ENCODE results near the gene SIN3B.

Gene SIN3B

DNA sequence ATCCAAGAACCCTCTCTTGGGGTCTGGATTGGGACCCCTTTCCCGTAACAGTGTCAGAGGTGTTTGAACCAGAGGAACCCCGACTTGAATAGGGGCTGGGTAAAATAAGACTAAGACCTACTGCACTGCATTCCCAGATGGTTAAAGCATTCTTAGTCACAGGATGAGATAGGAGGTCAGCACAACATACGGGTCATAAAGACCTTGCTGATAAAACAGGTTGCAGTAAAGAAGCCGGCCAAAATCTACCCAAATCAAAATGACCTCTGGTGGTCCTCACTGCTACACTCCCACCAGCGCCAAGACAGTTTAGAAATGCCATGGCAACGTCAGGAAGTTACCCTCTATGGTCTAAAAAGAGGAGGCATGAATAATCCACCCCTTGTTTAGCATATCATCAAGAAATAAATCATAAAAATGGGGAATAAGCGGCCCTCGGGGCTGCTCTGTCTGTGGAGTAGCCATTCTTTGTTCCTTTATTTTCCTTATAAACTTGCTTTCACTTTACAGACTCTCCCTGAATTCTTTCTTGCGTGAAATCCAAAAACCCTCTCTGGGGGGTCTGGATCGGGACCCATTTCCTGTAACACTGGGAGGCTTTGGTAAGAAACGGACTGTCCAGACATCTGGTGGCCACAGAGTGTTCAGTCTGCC, 4.4 kb upstream of the SIN3B start:
- no peak for DNase-seq

DNA sequence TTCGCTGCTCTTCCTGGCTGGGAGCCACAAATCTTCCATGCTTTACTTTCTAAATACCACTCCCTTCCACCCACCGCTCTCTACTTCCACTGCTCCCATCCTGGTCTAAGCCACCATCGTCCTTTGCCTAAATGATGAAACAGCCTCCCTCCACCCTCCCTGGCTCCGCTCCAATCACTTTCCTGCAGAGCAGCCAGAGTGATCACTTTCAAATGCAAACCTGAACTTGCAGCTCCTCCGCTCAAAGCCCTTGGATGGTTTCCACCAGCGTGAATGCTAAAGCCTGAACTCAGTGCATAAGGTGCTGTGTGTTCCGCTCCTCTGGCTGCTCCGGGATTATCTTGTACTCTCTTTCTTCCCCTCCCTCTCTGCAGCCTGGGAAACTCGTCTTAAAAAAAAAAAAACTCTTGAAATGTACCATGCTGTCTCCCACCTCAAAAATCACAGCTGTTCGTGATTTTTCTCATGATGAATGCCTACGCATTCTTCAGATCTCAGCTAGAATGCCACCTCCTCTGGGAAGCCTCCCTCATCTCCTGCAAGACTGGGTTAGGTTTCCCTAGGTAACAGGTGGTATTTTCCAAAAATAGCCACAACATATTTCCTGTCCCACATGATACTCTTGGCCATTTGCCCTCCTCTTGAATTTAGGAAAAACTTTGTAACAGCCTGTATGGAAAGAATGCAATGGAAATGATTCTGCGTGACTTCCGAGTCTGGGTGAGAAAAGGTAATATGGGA, 3.7 kb upstream of the SIN3B start:
- DNase-seq, result no peak

DNA sequence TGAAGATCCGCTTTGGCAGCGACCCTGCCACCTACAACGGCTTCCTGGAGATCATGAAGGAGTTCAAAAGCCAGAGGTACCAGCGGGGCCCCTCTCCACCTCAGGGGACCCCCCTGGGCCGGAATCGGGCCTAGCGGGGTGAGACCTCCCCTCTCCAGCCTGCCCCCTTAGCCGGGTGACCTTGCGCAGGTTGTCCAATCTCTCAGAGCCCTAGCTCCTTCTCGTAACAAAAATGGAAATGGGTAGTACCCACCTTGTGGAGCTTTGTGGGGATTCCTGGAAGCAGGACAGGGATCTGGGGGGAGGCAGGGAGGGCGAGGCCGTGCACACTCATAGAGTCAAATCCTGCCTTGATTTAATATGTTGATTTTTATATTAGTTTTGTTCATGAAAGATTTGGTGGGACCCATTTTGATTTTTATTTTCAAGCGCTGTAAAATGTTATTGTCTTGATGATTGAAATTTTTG, 658 bp downstream of the SIN3B start:
- DNase-seq, result no peak

DNA sequence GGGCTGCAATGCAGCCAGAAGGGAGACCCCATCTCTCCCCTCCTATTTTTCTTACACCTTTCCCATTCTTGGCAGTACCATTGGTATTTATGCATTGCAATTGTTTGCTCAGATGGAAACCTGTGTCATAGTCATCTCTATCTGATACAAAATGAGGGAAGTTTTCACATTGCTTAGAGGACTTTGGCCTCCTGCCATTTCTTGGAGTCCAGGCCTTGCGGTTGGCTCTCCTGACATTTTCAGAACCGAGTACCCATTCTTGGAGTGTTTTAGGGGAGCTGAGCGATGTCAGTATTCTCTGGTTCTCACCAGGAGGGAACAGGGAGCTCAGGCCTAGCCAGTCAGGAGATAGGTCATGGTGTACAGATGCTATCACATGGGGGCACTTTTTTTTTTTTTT, 1.5 kb downstream of the SIN3B start:
- DNase-seq, result no peak

DNA sequence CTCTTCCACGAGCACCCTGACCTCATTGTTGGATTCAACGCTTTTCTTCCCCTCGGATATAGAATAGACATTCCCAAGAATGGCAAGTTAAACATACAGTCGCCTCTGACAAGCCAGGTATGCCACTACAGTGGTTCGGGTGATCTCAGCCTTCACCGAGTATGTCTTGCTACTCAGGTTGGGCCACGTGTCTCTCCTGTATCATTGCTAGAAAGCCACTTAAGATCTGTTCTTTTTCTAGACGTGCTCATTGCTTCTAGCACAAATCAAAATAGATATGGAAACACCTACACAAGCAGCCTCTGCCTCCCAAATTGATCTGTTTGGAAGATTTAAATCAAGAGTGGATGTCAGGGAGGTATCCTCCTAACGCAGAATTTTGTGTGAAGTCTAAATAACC, 2.3 kb downstream of the SIN3B start:
- DNase-seq, result no peak

DNA sequence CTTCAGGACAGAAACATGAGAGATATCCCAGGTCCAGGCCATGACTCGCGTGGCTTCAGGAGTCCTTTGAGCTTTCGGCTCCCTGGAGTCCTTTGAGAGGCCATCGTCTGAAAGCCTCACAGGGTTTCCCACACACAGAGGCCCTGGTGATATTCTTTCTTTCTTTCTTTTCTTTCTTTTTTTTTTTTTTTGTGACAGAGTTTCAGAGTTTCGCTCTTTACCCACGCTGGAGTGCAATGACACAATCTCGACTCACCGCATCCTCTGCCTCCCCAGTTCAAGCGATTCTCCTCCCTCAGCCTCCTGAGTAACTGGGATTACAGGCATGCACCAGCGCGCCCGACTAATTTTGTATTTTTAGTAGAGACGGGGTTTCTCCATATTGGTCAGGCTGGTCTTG, 5.5 kb downstream of the SIN3B start:
- DNase-seq, result no peak

DNA sequence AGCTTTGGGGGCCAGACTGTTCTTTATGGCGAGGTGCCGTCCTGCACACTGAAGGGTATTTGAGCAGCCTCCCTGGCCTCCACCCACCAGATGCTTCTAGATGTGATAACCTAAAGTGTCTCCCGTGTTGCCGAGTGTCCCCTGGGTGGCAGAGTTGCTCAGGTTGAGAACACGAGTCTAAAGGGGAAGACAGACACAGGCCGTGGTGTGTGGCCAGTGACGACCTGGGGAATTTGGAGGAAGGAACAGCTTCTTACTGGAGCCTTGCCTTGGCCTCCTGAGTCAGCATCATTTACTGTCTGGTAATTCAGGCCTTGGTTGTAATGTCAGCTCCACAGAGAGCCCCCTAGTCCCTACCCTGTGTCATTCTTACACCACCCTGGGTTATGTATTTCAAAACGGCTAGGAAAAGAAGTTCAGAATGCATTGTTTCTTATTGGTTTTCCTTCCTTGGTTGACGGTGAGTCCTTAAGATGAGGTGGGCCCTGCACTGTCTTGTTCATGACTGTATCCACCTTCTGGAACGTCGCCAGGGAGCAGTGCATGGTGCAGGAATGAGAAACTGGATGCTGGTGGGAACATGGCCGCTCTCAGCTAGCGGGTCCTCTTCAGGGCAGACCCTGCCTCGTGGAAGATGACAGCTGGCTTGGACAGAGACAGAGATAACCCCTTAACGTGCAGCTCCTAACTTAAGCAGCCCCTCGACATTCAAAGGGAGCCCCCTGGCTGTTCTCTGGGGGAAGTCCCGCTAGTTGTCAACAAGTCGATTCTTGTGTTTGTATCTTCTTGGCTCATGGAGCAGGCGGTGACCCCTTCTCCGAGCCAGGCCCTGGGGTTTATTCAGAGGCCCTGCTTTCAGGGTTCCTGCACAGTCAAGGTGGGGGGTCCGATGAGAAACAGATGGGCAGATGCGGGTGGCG, 7.2 kb downstream of the SIN3B start:
- no peak for DNase-seq

DNA sequence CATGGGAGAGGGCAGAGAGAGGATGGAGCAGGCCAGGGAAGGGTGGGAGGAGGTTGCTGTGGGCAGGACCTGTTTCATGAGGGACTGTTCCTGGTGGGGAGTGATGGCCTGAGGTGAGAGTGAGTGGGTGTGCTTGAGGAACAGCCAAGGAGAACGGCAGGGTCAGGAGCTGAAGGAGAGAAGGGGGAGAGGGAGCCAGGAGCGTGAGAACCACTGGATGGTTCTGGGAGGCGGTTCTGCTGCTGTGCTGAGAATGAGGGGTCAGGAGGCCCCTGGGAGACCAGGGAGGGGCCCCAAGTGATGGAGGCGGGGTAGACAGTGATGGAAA, 7.8 kb downstream of the SIN3B start:
- no peak for DNase-seq

DNA sequence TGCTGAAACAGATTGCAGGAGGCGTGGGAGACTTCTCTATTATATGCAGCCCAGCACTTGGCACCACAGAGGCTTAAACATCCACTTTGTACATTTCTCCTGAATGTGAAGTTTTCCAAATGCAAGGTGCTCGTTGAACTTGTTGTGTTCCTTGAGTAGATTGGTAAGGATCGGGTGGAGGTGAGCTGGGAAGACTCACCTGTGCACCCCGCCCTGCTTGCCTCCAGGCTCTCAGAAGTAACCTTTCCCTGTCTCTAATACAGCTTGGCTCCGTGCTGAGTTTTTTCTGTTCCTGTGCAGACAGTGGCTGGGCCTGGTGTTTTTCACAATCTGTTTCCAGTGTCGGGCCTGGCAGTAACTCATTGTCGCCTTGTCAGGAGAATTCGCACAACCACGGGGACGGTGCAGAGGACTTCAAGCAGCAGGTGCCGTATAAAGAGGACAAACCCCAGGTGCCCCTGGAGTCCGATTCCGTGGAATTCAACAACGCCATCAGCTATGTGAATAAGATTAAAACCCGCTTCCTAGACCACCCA, 12.3 kb downstream of the SIN3B start:
- no peak for DNase-seq

DNA sequence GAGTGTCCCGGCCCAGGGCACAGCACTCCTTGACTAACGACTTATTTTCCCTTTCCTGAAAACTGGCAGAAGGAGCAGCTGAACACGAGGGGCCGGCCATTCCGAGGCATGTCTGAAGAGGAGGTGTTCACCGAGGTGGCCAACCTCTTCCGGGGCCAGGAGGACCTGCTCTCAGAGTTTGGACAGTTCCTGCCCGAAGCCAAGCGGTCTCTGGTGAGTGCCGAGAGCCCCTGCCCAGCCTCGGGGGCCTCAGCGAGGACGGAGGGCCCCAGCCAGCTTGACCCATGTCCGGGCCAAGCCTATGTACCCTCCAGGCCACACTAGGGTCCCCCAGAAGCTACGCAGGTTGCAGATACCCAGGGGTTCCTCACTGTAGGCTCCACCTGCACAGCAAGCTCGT, 17.7 kb downstream of the SIN3B start:
- no peak for DNase-seq

DNA sequence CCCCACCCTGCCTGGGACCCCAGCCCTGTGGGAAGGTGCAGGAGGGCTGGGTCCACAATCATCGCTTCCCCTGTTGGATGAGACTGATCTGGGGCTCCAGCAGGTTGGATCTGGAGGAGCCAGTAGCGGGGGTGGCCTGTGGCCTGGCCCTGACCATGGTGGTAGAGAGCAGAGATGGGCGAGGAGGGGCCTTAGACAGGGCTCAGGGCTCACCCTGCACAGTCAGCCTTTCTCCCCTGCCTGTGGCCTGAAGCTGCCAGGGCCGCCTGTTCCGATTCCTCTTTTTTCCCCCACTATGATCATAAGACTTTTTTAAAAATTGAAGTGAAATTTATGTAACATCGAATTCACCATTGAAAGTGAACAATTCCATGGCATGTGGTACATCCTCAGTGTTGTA, 18.2 kb downstream of the SIN3B start:
- DNase-seq, result no peak

DNA sequence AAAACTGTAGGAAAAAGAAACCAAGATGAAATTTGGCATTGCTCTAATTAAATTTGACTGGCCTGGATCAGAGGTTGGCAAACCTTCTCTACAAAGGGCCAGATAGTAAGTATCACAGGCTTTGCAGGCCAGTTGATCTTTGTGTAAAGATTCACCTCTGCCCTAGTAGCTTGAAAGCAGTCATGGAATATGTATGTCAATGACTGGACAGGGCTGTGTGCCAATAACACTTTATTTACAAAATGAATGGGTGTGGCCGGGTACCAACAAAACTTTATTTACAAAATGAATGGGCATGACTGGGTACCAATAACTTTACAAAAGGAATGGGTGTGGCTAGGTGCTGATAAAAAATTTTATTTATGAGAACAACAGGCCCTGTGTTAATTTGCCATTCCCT, 20.0 kb downstream of the SIN3B start:
- no peak for DNase-seq

DNA sequence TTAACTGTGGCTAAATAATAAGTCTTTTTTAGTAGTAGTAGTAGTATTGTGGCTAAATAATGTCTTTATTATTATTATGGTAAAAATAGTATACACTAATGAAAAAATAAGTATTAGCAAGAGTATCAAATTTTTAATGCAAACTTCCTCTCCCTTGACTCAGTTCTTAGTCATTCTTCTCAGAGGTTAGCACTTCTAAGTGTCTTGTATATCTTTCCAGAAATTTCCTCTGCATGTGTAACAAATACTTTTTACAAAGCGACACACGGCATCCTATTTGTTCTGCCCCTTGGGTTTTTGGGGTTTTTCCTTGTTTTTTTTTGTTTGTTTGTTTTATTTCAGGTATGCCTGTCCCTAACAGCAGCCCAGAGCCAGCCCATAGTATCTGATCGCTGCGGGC, 20.9 kb downstream of the SIN3B start:
- DNase-seq, result no peak

DNA sequence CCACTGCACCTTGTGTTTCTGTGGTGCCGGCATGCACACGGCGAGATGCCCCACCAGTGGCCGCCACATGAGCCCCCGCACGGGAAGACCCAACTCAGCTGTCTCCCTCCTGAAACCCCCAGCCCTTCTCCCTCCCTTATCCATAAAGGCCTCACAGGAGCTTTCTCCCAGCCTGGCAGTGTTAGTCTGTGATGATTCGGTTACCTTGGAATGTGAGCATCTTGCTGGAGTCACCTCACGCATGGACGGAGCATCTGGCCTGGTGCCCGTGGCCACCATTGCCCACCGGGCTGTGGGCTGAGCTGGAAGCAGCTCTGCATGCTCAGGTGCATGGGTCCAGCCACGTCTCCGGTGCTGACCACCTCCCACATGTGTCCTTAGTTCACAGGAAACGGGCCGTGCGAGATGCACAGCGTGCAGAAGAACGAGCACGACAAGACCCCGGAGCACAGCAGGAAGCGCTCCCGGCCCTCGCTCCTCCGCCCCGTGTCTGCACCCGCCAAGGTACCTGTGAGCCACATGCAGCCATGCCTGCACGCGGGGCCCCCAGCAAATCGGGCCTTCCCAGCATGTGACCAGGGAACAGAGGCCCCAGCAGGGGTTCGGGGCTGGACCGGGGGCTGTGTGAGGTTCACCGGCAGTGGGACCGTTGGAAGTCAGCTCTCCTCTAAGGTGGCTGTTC, 22.0 kb downstream of the SIN3B start:
- no peak for DNase-seq

DNA sequence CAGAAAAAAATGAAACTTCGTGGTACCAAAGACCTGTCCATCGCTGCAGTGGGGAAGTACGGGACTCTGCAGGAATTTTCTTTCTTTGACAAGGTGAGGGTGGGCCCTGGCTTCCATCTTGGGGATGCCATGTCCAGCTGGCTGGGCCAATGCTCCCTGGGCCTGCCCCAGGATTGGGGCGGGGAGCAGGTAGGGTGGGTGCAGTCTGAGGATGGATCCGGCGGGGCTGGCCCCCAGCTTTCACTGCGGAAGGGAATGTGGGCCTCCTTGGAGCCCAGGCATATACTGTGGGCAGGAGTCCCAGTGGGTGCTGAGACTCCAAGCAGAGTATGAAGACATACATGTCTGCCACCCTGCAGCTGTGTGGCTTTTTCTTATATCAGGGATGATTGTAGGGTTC, 23.9 kb downstream of the SIN3B start:
- no peak for DNase-seq

DNA sequence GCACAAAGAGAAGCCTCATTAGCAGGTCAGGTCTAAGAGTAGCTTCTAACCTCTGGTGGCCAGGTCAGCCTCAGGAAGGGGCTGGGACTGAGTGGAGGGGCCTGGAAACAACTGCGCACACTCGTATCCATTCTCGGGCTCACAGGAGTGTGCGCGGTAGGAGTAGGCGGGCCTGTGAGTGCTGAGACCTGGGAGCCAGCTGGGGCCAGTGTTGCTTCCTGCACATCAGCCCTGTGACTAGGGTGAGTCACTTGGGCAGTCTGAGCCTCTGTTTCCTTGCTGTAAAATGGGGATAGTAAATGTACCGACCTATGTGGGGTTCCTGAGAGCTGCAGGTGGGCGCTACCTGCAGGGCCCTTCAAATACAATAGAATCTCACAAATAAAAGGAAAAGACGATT, 26.9 kb downstream of the SIN3B start:
- DNase-seq, result no peak

DNA sequence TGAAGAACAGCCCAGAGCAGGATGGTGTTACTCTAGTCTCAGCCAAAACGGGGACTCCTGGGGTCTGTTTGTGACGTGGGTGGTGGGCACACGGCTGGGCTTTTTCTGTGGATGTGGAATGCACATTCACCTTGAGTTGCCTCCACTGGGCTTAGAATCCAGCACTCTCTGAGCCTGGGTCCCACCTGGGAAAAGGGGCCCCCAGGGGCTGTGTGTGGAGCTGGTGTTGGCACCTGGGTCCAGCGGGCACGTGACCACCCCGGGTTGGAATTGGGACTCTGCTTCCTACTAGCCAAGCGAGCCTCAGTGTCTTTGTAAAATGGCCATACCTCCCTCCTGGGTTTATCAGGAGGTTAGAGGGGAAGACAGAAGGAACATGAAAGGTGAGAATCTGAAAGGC, 30.4 kb downstream of the SIN3B start:
- no peak for DNase-seq

DNA sequence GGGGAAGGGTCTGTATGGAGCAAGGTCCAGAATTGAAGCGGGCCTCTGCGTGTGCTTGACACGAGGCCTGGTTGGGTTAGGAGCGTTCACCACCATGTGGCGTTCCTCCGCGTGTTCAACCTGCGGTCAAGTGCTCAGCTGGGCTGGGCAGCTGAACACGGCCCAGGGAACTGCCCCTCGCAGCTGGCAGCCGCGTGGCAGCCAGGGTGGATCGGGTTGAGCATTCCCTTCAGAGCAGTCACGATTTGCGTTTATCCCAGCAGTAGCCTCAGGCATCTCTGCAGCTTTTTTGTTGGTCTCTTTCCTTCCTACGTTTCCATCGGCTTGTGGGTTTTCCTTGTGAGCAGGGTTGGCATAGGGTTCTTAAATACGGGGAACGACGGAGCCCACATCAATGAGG, 30.9 kb downstream of the SIN3B start:
- DNase-seq, result no peak

DNA sequence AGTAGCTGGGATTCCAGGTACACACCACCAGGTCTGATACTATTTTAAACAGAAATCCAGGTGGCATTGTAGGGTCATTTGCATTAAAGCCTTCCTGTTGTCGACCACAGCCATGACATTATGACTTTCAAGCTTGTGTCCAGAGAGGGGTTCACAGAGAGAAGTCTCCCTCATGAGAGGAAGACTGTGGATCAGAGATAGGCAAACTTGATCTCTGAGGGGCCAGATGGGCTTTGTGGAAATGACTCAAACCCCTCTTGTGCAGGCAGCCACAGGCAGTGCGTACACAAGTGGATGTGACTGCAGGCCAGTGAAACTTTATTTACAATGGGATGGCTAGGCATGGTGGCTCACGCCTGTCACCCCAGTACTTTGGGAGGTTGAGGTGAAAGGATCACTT, 31.8 kb downstream of the SIN3B start:
- no peak for DNase-seq

DNA sequence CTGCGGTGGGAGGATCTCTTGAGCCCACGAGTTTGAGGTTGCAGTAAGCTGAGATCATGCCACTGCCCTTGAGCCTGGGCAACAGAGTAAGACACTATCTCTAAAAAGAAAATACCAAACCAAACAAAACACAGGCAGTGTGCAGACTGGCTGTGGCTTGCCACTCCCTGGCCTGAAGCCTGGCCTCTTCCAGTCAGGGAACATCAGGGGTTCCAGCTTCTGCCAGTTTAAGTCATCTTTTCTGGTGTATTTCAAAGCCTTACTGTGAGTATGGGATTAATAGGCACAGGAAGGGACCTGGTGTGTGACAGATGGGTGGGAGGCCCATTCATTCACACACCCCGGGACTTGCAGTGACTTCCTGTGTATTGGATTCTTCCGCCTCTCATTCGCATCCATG, 32.6 kb downstream of the SIN3B start:
- DNase-seq, result no peak

DNA sequence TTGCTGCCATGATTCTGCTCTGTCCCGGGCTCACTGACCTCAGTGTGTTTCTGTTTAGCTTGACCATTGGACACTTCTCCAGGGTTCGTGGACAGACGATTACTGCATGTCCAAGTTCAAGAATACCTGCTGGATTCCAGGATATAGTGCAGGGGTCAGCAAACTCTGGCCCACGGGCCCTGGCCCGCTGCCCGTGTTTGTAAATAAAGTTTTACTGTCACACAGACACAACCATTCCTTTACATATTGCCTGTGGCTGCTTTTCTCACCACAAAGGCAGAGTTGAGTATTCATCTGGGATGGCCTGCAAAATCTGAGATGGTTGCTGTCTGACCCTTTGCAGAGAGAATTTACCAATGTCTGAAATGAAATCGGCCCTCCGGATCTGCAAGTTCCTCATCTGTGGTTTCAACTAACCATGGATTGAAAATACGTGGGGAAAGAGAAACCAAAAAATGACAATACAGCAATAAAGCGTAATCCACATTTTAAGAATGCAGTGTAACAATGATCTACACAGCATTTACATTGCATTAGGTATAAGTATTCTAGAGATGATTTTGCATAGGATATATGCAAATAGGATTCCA, 33.7 kb downstream of the SIN3B start:
- no peak for DNase-seq

DNA sequence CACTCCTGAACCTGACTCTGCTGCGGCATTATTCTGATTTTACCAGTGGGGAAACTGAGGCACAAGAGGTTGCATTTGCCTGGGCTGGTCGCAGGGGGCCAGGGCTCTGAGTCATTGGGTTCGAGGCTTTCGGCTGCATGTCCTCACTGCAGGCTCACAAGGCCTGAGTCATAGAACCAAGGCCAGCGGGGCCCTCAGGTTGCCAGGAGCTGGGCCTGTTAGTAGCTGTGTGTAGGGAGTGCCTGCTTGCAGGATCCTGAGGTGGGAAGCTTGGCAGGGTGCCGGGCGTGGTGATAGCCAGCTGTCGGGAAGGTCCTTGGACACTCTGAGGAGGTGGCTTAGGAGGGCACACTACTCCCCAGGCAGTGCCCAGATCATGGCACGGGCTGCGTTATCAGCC, 38.0 kb downstream of the SIN3B start:
- no peak for DNase-seq
